Measurements from ENCODE around the gene ATP4B. TPM values are rescaled to one million over a fixed set of nuclear protein-coding genes. Genes with fewer than 3 reads are reported as not detected.

The ATP4B gene
- total RNA-seq, 6 experiments from 2014 or later = not detected

DNA sequence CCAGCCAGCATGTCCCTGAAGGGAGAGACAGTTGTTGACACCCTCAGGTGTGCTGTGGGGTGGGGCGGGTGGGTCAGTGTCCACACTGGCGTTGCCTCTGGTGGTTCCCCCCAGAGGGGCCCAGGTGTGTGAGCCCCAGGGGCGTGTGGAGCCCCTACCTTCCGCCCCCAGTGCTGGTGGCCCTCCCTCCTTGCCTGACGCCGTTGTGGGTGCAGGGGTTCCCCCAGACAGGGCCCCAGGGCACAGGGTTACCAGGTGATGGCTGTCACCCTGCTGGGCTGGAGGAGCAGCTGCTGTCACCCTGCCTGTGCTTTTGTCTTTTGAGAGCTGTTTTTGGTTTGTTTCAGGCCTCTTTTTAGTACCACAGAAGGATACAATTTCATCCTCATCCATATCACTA, 27.2 kb downstream of the ATP4B start:
- Histone ChIP-seq H3K27ac (no peak overlapping the region), H3K9me3 (no peaks in the 10 kb centered on the region), H3K27me3 (no peaks in the 10 kb centered on the region), H3K36me3 (peaks cover 0 to 28% (median 3%) of the 10 kb centered on the region in 4 donors), H3K4me3 (no peak overlapping the region), H3K4me1 (no peaks in the 10 kb centered on the region)
- TF ChIP-seq POLR2A (IDR thresholded peaks at IDR 0.05) = no peak
- TF ChIP-seq, protein P1, sequence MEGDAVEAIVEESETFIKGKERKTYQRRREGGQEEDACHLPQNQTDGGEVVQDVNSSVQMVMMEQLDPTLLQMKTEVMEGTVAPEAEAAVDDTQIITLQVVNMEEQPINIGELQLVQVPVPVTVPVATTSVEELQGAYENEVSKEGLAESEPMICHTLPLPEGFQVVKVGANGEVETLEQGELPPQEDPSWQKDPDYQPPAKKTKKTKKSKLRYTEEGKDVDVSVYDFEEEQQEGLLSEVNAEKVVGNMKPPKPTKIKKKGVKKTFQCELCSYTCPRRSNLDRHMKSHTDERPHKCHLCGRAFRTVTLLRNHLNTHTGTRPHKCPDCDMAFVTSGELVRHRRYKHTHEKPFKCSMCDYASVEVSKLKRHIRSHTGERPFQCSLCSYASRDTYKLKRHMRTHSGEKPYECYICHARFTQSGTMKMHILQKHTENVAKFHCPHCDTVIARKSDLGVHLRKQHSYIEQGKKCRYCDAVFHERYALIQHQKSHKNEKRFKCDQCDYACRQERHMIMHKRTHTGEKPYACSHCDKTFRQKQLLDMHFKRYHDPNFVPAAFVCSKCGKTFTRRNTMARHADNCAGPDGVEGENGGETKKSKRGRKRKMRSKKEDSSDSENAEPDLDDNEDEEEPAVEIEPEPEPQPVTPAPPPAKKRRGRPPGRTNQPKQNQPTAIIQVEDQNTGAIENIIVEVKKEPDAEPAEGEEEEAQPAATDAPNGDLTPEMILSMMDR (IDR thresholded peaks at IDR 0.05) = no peak
- intact Hi-C loops (cut with DNase I) = no loop called here
- WGBS (ENCODE audit: insufficient coverage, low coverage, low lambda C conversion rate, missing lambda C conversion rate) = no CpG with 5 or more reads among the region's 6 CpGs
- ATAC-seq (peak in 1 of 4 donors; percentile 6), DNase-seq (peak in 2 of 3 donors; percentile 5 to 18)

DNA sequence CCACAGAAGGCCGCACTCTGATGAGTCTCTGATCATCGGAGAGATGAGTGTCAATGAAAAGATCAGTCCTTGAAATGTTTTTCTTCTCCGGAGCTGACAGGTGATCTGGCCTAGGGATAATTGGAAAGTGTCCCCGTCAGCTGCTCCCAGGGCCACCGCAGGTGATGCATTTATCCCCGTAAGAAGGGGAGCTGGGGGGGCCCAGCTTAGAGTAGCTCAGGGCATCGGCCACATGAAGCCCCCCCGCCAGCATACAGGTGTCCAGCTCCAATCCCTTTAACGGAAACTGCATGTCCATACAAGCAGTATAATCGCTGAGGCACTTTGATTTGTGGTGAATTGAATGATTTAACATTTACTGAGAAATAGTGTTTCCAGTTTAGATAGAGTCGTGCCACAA, 27.7 kb downstream of the ATP4B start:
- Histone ChIP-seq H3K36me3 (peaks cover 0 to 22% (median under 1%) of the 10 kb centered on the region in 4 donors), H3K4me1 (no peaks in the 10 kb centered on the region), H3K27me3 (no peaks in the 10 kb centered on the region), H3K4me3 (no peak overlapping the region), H3K9me3 (no peaks in the 10 kb centered on the region), H3K27ac (no peak overlapping the region)
- ATAC-seq (no peak), DNase-seq (peak in 2 of 3 donors; percentile 3 to 11)
- WGBS (ENCODE audit: insufficient coverage, low coverage, low lambda C conversion rate, missing lambda C conversion rate) = 96% methylated on average over 10 of the region's 11 CpGs
- no peak for TF ChIP-seq POLR2A (IDR thresholded peaks at IDR 0.05)
- TF ChIP-seq, protein P1 (IDR thresholded peaks at IDR 0.05) = no peak
- intact Hi-C loops (cut with DNase I) = no loop called here

DNA sequence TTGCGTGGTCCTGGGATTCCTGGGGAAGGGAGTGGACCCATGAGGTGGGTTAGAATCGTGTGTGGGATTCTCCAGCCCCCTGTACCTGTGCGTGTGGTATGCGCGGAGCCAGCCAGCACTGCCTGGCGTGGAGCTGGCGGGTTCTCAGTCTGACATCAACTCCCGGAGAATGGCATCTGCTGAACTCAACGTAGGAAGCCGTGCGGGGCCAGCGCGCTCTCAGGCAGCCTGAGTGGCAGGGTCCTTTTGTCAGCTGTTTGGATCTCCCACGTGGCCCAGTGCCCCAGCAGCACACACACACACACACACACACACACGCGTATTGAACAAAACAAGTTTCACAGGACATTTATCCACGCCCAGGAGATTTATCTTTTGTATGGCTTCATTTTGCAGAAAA, 28.1 kb downstream of the ATP4B start:
- ATAC-seq (no peak), DNase-seq (peak in 2 of 3 donors; percentile 10 to 32)
- Histone ChIP-seq H3K36me3 (peaks cover 0 to 20% (median under 1%) of the 10 kb centered on the region in 4 donors), H3K27ac (no peak overlapping the region), H3K4me1 (no peaks in the 10 kb centered on the region), H3K9me3 (no peaks in the 10 kb centered on the region), H3K4me3 (no peak overlapping the region), H3K27me3 (no peaks in the 10 kb centered on the region)
- intact Hi-C loops (cut with DNase I) = no loop called here
- 93% methylated on average over 5 of the region's 17 CpGs for WGBS (ENCODE audit: insufficient coverage, low coverage, low lambda C conversion rate, missing lambda C conversion rate)
- no peak for TF ChIP-seq POLR2A (IDR thresholded peaks at IDR 0.05)
- TF ChIP-seq, protein P1 (IDR thresholded peaks at IDR 0.05) = no peak

DNA sequence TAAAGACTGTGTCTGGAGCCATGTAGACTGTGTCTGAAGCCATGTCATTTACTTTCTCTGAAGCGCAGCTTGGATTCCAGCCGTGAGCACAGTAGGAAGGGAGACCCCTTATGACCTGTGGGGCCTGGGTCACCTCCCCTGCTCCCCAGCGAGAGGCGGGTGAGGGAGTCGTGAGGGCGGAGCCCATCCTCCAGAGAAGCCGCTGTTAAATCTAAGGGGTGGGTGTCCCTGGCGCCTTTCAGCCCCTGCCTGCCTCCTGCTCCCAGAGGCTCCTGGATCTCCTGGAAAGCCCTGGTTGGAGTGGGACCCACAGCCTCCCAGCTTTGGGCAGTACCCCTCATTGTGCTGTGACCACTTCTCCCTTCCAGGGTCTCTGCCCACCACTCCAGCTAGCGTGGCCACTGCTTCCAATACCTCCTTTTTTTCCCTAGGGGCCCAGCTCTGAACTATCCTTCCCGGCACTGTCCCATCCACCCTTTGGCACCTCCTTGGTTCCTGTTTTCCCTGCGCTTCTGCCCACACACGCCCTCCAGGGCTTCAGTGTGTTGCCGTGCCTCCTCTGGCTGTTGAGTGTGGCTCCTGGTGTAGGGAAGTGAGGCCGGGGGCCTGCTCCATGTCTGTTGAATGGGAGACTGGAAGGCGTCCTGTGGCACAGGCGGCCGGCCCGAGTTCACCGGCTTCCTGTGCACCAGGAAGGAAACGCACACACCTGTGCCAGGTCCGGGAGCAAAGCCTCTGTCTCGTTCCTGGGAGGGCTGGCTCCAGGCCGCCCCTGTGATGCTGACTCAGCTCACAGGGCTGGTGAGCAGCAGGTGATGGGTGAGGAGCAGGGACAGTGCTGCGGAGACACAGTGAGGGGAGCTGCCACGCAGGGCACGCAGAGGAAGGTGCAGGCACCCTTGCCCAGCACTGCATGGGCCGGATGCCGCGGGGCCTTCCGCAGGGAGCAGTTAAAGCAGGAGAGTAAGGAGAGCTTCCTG, 29.4 kb downstream of the ATP4B start:
- Histone ChIP-seq H3K4me3 (no peak overlapping the region), H3K36me3 (peaks cover 0 to 10% (median 0%) of the 10 kb centered on the region in 4 donors), H3K4me1 (no peaks in the 10 kb centered on the region), H3K27ac (no peak overlapping the region), H3K27me3 (no peaks in the 10 kb centered on the region), H3K9me3 (no peaks in the 10 kb centered on the region)
- DNase-seq (peak in 2 of 3 donors; percentile 11 to 33), ATAC-seq (no peak)
- WGBS (ENCODE audit: insufficient coverage, low coverage, low lambda C conversion rate, missing lambda C conversion rate) = 87% methylated on average over 5 of the region's 30 CpGs
- TF ChIP-seq POLR2A (IDR thresholded peaks at IDR 0.05) = no peak
- TF ChIP-seq, protein P1 (IDR thresholded peaks at IDR 0.05) = no peak
- intact Hi-C loops (cut with DNase I) = no loop called here
